ENCODE results near the gene TBC1D17.

DNA sequence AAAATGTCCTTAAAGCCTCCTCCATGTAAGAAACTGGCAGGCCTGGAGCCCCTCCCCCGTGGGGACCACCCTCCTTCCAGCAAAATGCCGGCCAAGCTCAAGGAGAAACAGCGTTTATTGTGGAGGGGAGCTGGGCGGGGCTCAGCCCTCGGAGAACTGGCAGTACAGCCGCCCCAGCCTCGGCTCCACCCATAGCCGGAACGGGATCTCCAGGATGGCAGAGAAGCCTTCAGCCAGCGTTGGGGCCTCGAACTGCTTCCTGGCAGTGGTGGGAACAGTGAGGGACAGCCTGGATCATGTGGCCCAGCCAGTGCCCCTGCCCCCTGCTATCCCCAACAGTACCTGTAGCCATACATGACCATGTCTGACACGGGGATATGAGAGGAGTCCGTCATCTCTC lies 16.4 kb upstream of the TBC1D17 start:
- no peak for TF ChIP-seq POLR2A (IDR thresholded peaks at IDR 0.05)
- TF ChIP-seq, protein P1, sequence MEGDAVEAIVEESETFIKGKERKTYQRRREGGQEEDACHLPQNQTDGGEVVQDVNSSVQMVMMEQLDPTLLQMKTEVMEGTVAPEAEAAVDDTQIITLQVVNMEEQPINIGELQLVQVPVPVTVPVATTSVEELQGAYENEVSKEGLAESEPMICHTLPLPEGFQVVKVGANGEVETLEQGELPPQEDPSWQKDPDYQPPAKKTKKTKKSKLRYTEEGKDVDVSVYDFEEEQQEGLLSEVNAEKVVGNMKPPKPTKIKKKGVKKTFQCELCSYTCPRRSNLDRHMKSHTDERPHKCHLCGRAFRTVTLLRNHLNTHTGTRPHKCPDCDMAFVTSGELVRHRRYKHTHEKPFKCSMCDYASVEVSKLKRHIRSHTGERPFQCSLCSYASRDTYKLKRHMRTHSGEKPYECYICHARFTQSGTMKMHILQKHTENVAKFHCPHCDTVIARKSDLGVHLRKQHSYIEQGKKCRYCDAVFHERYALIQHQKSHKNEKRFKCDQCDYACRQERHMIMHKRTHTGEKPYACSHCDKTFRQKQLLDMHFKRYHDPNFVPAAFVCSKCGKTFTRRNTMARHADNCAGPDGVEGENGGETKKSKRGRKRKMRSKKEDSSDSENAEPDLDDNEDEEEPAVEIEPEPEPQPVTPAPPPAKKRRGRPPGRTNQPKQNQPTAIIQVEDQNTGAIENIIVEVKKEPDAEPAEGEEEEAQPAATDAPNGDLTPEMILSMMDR (IDR thresholded peaks at IDR 0.05): no peak
